NCI-H748 treated with DMSO at 0.1 percent for 48 hours (cell line): ENCODE results near the gene DSCAM.

Experiments used
- DNase-seq: peaks from one replicate; lab custom pipeline; 2025; lab: John Stamatoyannopoulos, UW

The DSCAM gene

DNA sequence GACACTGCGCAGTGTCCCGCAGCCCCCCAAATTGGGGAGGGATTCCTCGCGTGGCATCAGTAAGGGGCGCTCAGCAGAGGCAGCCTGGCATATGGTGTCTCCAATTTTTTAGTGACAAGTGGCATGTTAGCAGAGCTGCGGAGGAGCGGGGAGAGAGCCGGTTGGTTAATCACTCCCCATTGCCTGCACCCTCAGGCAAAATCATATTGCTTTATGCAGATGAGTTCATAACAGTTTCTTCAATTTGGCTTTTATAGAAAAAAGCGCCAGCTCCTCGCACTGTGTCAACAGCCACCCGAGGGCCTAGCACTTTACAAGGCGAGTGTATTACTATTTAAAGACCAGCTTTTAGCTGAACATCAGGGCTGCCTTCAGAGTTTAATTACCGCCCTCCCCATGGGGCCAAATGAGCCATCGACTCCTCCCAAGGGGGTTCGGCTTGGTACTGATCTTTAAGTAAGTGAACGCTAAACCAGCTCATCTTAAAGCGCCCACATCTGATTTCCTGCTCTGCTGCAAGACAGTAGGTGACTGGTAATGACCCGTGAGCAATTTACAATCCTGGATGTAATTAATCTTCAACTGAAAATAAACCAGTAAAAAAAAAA, 298.9 kb downstream of the DSCAM start:
- DNase-seq: no peak

- no peak for DNase-seq
Measured at GRCh38 chr21:40546647-40547046, 300.3 kb downstream of the DSCAM start.

- no peak for DNase-seq
Measured at GRCh38 chr21:40540216-40540615, 306.7 kb downstream of the DSCAM start.

GRCh38 chr21:40534886-40535285, 312.1 kb downstream of the DSCAM start:
- no peak for DNase-seq

DNA sequence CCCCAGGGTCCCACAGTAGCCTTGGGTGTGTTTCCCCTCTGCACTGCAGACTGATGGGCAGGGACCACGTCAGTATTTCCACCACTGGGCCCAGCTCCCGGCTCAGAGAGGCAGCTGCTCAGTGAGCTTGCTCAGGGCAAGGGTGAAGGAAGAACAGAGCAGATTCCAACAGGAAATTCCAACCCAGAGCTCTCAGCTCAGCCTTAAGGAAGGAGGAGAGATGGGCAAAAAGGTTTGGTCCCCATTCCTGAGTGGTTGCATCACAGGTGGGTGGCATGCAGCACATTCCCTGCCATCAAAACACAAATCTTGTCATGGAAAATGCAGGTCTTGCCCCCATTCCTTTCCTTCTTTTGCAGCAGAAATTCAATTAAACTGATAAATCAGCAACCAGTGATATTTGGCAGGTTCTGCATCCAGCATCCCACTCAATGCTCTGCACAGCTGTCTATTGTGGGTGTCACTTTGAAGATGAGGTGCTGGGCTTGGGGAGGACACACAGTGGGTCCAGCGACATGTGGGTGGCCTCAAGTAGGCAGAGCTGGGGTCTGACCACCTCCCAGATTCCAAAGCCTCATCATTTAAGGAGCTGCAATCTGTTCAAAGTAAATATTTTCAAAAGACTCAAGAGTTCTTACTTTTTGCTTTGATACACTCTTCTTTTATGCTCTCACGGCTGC, 315.4 kb downstream of the DSCAM start:
- no peak for DNase-seq

- DNase-seq: no peak
Measured at GRCh38 chr21:40531016-40531415, 315.9 kb downstream of the DSCAM start.

GRCh38 chr21:40517646-40518045, 329.3 kb downstream of the DSCAM start:
- no peak for DNase-seq

DNA sequence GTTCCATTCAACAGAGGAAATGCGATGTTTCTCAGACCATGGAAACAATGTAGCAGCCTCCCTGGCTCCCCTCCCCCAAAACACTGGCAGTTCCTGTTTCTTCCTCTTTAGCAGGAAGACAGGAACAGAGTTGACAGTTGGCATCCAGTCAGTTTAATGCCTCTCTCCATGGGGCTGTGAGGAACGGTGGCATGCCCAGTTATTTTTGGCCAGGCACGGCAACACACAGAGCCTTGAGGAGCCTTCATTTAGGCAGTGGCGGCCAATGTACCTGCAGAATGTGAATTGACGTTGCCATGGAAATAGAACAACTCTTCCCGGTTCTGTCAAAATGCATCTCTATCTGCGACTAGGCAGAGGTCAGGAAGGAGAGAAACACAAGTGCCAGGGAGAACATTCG, 330.6 kb downstream of the DSCAM start:
- no peak for DNase-seq

- no peak for DNase-seq
Measured at GRCh38 chr21:40512590-40512989, 334.4 kb downstream of the DSCAM start.

GRCh38 chr21:40507978-40508377, 339.0 kb downstream of the DSCAM start:
- no peak for DNase-seq

DNA sequence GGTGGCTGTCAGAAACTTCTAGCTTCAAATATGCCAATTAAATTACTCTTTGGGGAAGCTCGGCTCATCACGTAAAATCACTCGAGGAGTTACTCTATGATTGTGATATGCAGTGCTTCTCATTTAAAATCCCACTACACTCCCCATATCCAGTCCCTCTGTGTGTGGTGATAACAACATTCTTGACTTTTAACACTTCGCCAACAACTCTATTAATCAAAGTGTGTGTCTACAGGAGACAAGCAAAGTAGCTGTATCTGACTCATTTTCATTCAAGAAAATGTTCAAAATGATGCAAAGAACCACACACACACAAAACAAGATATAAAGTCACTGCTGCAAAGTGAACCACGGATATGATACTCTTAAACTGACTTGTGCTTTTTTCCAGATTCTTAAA, 341.3 kb downstream of the DSCAM start:
- DNase-seq: no peak

DNA sequence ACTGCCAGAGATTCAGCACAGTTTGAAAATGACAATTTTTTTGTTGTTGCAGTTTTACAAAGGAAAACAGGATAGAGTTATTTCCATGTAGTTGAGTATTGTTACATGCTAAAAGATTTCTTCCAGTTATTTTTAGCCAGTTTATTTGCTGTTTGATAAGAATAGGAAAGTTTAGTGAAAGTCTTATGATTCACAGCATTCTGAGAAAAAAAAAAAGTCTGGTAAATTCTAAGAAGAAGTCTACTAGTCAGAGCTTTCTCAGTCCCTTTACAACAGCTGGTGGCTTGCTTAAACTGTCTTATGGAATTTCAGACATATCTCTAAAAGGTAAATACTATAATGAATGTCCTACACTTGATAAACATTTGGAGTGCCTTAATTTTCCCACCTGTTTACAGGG, 341.7 kb downstream of the DSCAM start:
- DNase-seq: no peak

DNA sequence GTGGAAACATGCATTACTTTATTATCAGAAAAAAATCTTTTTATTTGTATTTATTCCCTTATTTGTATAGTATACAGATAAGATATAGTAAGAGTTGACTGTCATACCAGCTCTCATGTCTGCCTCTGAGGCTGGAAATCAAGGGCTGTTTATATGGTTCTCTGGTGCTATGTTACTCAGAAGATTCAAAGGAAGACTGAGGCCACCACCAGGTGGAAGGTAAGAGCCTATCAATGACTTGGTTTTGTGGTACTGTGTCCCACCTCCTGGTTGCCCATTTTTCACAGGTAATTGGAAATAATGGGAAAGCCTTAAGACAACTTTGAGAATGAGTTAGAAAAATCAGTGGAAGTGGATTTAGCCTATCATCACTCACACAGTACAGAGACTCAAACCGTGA, 342.1 kb downstream of the DSCAM start:
- no peak for DNase-seq

DNA sequence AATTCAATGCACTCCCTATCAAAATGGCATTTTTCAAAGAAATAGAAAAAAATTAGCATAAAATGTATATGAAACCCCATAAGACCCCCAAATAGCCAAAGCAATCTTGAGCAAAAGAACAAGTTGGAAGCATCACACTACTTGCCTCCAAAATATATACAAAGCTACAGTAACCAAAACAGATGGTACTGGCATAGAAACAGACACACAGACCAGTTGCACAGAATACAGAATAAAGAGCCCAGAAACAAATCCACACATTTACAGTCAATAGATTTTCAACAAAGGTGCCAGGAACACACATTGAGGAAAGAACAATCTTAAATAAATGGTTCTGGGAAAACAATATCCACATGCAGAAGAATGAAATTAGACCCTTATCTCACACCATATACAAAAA, 350.8 kb downstream of the DSCAM start:
- DNase-seq: no peak

DNA sequence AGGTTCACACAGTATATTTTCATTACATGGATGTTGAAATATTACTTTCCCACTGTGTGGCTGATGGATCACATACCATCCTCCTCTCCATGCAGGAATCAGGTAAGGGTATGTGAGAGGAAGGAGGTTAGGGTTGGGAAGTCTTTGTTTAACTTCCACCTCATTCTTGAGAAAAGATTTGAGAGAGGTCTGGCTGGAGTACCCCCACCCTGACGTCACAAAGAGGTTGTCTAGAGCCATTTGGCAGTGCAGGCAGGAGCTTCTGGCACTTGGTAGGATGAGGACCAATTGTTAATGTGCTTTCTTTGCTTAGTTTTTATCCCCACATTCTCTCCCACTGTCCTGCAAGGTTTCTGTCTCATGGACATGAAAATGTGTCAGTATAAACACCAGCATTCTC, 356.6 kb downstream of the DSCAM start:
- DNase-seq: no peak

GRCh38 chr21:40489001-40489400, 358.0 kb downstream of the DSCAM start:
- DNase-seq: no peak

- no peak for DNase-seq
Measured at GRCh38 chr21:40481764-40482163, 365.2 kb downstream of the DSCAM start.

DNA sequence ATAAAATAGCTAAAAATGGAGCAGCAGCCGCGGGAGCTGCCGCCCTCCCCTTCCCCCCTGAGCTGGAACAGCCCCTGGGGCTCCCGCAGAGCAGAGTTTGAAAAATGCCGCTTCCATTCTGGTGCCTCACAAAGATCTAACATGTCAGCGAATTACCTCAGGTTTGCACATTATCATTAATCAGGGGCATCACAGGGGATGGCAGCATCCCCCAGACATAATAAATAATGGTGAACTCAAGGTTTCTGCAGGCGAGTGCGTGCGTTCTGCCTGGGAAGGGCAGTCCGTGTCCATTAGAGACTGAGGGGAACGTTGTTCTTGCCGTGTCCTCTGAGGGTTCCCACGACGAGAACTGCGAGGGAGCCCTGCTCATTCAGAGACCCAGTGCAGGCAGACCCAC, 372.4 kb downstream of the DSCAM start:
- DNase-seq: no peak

DNA sequence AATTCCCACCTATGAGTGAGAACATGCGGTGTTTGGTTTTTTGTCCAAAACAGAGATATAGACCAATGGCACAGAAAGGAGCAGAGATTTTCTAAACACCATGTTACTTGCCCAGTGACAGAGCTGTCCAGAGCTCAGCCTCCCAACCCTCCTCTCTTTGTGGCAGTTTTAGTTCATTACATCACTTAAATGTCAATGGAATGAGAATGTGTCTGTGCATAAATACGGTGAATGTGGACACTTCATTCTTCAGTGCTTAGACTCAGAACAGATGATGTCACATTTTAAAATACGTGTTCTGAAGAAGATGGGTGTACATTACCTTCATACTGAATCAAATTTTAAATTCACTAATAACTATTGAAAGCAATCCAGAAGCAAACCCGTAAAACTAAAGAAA, 374.9 kb downstream of the DSCAM start:
- DNase-seq: no peak

GRCh38 chr21:40471103-40471502, 375.9 kb downstream of the DSCAM start:
- DNase-seq: no peak

DNA sequence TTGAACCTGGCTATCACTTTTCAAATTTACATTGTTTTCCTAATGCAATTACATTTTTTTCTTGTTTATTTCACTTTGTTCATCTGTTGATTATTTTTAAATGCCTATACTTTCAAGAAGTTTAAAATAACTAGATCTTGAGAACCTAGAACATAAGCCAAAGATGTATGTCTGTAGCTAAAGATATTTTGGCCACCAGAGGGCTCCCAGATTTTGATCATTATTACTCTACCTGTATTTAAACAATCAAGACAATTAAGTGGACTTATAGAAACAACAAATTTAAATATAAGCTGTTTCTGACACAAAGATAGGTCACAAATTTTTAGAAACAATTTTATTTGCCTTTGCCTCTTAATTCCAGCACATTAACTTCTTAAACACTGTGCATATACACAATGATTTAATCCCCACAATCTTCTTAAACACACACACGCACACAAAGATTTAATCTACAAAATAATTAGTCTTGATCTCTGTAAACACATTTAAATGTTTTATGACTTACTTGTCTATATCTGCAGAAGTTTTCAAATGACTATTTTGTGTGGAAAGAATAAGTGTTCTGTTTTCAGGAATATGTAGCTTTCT, 380.0 kb downstream of the DSCAM start:
- peak; percentile 33 for DNase-seq

GRCh38 chr21:40465382-40465781, 381.6 kb downstream of the DSCAM start:
- no peak for DNase-seq

DNA sequence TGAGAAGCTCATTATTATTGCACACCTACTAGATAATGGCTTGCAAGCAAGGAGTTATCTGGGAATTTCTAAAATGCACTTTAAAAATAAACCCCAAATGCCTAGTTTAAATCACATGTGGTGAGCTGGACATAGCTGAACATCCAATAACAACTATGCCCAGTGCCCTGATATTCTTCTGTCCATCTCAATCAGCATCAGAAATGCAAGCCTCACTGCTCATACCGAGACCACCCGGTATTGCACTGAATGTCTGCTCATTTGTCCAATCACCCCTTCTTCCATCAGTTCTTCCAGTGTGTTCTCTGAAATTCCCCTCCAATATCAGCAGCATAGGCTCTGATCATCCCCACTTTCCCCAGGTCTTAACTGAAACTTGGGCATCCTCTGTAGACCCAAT, 383.8 kb downstream of the DSCAM start:
- DNase-seq: no peak

GRCh38 chr21:40461008-40461407, 385.9 kb downstream of the DSCAM start:
- no peak for DNase-seq
